SK-N-SH (cell line): ENCODE results near the gene GPR179. TPM values are rescaled to one million over a fixed set of nuclear protein-coding genes. Genes with fewer than 3 reads are reported as not detected.

ENCODE experiments used
- CTCF ChIA-PET: fragments of 300-600, 350-600 bp; formaldehyde crosslinking; extraction: SDS; loops from one replicate; lab custom pipeline; 2021; lab: Yijun Ruan, JAX
- POLR2A ChIA-PET: fragments of 350-600 bp; sonication (Branson Sonifier 250); formaldehyde crosslinking; extraction: SDS; loops from one replicate; lab custom pipeline; 2020; ENCODE audit warnings: antibody characterized with exemption, inconsistent platforms; lab: Yijun Ruan, JAX
- DNase-seq: peaks from one replicate; pipeline ENCODE4 v3.0.0; 2012
- H2AFZ ChIP-seq: fragments of 200-600 bp; sonication (generic); 2 replicates; pipeline ENCODE4 v1.8.1; 2016; ENCODE audit warnings: antibody characterized with exemption, mild to moderate bottlenecking, low read depth
- H3F3A ChIP-seq: fragments of 200-600 bp; sonication (generic); replicated peaks from 2 replicates; pipeline ENCODE3; 2016; ENCODE audit warnings: antibody characterized with exemption, mild to moderate bottlenecking; ENCODE audit not compliant: insufficient read depth
- H3K27ac ChIP-seq, 2 experiments: fragments of 200-500 bp in 1 of 2; fragments of 200-600 bp in 1 of 2; sonication (Bioruptor generic) in 1 of 2; sonication (generic), shearing (Covaris generic) in 1 of 2; 2 replicates each; pipeline versions ENCODE4 v1.5.1 to v1.6.1; 2014 to 2016; ENCODE audit warnings: low read depth in 2 of 2, inconsistent platforms in 1 of 2, low read length in 1 of 2, mild to moderate bottlenecking in 1 of 2, mixed read lengths in 1 of 2
- H3K27me3 ChIP-seq: fragments of 200-600 bp; sonication (generic), shearing (Covaris generic); 2 replicates; pipeline ENCODE4 v1.6.1; 2016; ENCODE audit warnings: mixed run types; ENCODE audit not compliant: insufficient read depth
- H3K36me3 ChIP-seq, 2 experiments: fragments of 200-500 bp in 1 of 2; fragments of 200-600 bp in 1 of 2; sonication (Bioruptor generic) in 1 of 2; sonication (generic) in 1 of 2; replicated peaks in 1 of 2; 2 replicates each; pipeline versions ENCODE3 to v1.5.1; 2014 to 2016; ENCODE audit warnings: low read length in 1 of 2, mild to moderate bottlenecking in 1 of 2; ENCODE audit not compliant: insufficient read depth in 2 of 2, control insufficient read depth in 1 of 2
- H3K4me1 ChIP-seq, 2 experiments: fragments of 200-500 bp in 1 of 2; fragments of 200-600 bp in 1 of 2; sonication (Bioruptor generic) in 1 of 2; sonication (generic), shearing (Covaris generic) in 1 of 2; 2 replicates each; pipeline versions ENCODE4 v1.5.1 to v1.6.1; 2014 to 2016; ENCODE audit warnings: low read depth in 1 of 2, low read length in 1 of 2, mixed run types in 1 of 2; ENCODE audit not compliant: insufficient read depth in 2 of 2, control insufficient read depth in 1 of 2
- H3K4me2 ChIP-seq: fragments of 200-600 bp; sonication (generic), shearing (Covaris generic); 2 replicates; pipeline ENCODE4 v1.6.1; 2017; ENCODE audit warnings: mixed run types
- H3K4me3 ChIP-seq, 2 experiments: fragments of 200-500 bp in 1 of 2; fragments of 200-600 bp in 1 of 2; sonication (Bioruptor generic) in 1 of 2; sonication (generic), shearing (Covaris generic) in 1 of 2; 2 replicates each; pipeline versions ENCODE4 v1.5.1 to v1.8.1; 2014 to 2016; ENCODE audit warnings: low read depth in 2 of 2, inconsistent platforms in 1 of 2, low read length in 1 of 2, mild to moderate bottlenecking in 1 of 2, mixed read lengths in 1 of 2, moderate library complexity in 1 of 2
- H3K79me2 ChIP-seq: fragments of 200-600 bp; sonication (generic); 2 replicates; pipeline ENCODE4 v1.8.1; 2017; ENCODE audit warnings: mild to moderate bottlenecking; ENCODE audit not compliant: insufficient read depth
- H3K9ac ChIP-seq: fragments of 200-600 bp; sonication (generic); 2 replicates; pipeline ENCODE4 v1.6.1; 2017; ENCODE audit warnings: mixed run types
- H3K9me2 ChIP-seq: fragments of 200-600 bp; sonication (generic); 2 replicates; pipeline ENCODE4 v1.6.1; 2017; ENCODE audit warnings: mixed run types
- H3K9me3 ChIP-seq: fragments of 200-600 bp; sonication (generic); 2 replicates; pipeline ENCODE4 v1.6.1; 2017; ENCODE audit warnings: mixed run types, mild to moderate bottlenecking, moderate library complexity
- H4K20me1 ChIP-seq: fragments of 200-600 bp; sonication (generic); 2 replicates; pipeline ENCODE4 v1.6.1; 2017; ENCODE audit warnings: mild to moderate bottlenecking, mixed run types; ENCODE audit not compliant: insufficient read depth
- EP300 ChIP-seq, 2 experiments: IDR thresholded peaks; 2 replicates each; pipeline versions ENCODE4 v1.4.0 to v1.6.1; 2012; ENCODE audit warnings: borderline replicate concordance in 1 of 2, low read depth in 1 of 2, low read length in 1 of 2
- FOXM1 ChIP-seq: IDR thresholded peaks from 2 replicates; pipeline ENCODE4 v1.4.0; 2012; ENCODE audit warnings: low read depth, mild to moderate bottlenecking
- GABPA ChIP-seq: IDR thresholded peaks from 2 replicates; pipeline ENCODE4 v1.4.0; 2012; ENCODE audit warnings: low read depth, mild to moderate bottlenecking
- IRF3 ChIP-seq: fragments of 150-350 bp; IDR thresholded peaks from 2 replicates; pipeline ENCODE4 v1.6.1; 2016; ENCODE audit warnings: mild to moderate bottlenecking, low read depth, low read length
- MAX ChIP-seq: IDR thresholded peaks from 2 replicates; pipeline ENCODE4 v1.4.0; 2012; ENCODE audit warnings: low read depth
- NFIC ChIP-seq: IDR thresholded peaks from 2 replicates; pipeline ENCODE4 v1.4.0; 2012; ENCODE audit warnings: borderline replicate concordance
- PBX3 ChIP-seq: IDR thresholded peaks from 2 replicates; pipeline ENCODE4; 2012
- RCOR1 ChIP-seq: fragments of 150-350 bp; IDR thresholded peaks from 2 replicates; pipeline ENCODE4 v1.6.1; 2017; ENCODE audit warnings: antibody characterized with exemption, low read length
- RFX5 ChIP-seq: IDR thresholded peaks from 2 replicates; pipeline ENCODE4 v1.6.1; 2012; ENCODE audit warnings: mild to moderate bottlenecking, improper control_type of control experiment, low read length
- SIN3A ChIP-seq: IDR thresholded peaks from 2 replicates; pipeline ENCODE4 v1.6.1; 2012; ENCODE audit warnings: low read depth, mild to moderate bottlenecking, low read length, moderate library complexity, borderline replicate concordance
- SMC3 ChIP-seq: IDR thresholded peaks from 2 replicates; pipeline ENCODE4 v1.6.1; 2012; ENCODE audit warnings: low read depth, low read length, improper control_type of control experiment
- TEAD4 ChIP-seq: IDR thresholded peaks from 2 replicates; pipeline ENCODE4 v1.4.0; 2012; ENCODE audit warnings: mild to moderate bottlenecking, borderline replicate concordance; ENCODE audit not compliant: insufficient read depth
- ZBTB33 ChIP-seq: IDR thresholded peaks from 2 replicates; pipeline ENCODE4 v1.4.0; 2012; ENCODE audit warnings: low read depth, borderline replicate concordance
- WGBS: methylation state at CpG from one replicate; pipeline ENCODE4 v1.1.6; 2017; ENCODE audit warnings: low lambda C conversion rate; 5-methylcytosine and 5-hydroxymethylcytosine counted together
- polyA plus RNA-seq, 3 experiments: library from polyadenylated mRNA; depleted of rRNA; stranded (reverse); fragments of >200 nt; gene quantifications; 2 replicates each; pipeline ENCODE4 v1.2.3, GENCODE V29; 2012

GPR179 gene
- polyA plus RNA-seq, 1 of the 3 experiments (the other 2 are of a cell fraction), result 0.02 TPM

- H3K27ac ChIP-seq, result no peak overlapping the region
- H3K4me3 ChIP-seq, result no peak overlapping the region
- ChIA-PET POLR2A (no interaction called here), CTCF (interaction anchor here (1.5 to 23.5 kb wide), 4 partner anchors 10 to 74 kb away, joined by 3 to 303 read pairs (median 6); partner anchors contain the start of genes GPR179 and SOCS7)
- no peak overlapping the region for H3K9ac ChIP-seq
- no peak overlapping the region for H2AFZ ChIP-seq
- WGBS, result 74% methylated on average over 28 of the region's 30 CpGs
- H4K20me1 ChIP-seq, result no peaks in the 10 kb centered on the region
- no peaks in the 10 kb centered on the region for H3K36me3 ChIP-seq
- H3K9me3 ChIP-seq, result no peaks in the 10 kb centered on the region
- H3K4me1 ChIP-seq, result no peaks in the 10 kb centered on the region; a peak in 1 of 4 replicates
- H3K27me3 ChIP-seq, result no peaks in the 10 kb centered on the region
- no peaks in the 10 kb centered on the region for H3F3A ChIP-seq
- H3K9me2 ChIP-seq, result no peaks in the 10 kb centered on the region
- no peaks in the 10 kb centered on the region for H3K79me2 ChIP-seq
- no peak overlapping the region for H3K4me2 ChIP-seq
- TF ChIP-seq RCOR1 (no peak), NFIC (no peak), TEAD4 (no peak), EP300 (IDR thresholded peaks at IDR 0.05; ENCODE audit: borderline replicate concordance in 1 of 2, low read depth in 1 of 2, low read length in 1 of 2) (no peak), PBX3 (no peak), ZBTB33 (no peak), GABPA (no peak), FOXM1 (no peak), RFX5 (no peak), MAX (no peak), IRF3 (no peak), SIN3A (no peak), SMC3 (no peak)
- peak; percentile 14 for DNase-seq
These were observed 9.0 kb downstream of the GPR179 start for GRCh38 chr17:38334480-38335364.
